ENCODE results near the gene DSP. TPM values are rescaled to one million over a fixed set of nuclear protein-coding genes. Genes with fewer than 3 reads are reported as not detected.

The DSP gene
- total and polyA plus RNA-seq, 2 of the 13 experiments (the other 11 are each of a cell fraction or from before 2014, with no cell fraction given) = 89.8 to 117 TPM

GRCh38 chr6:7542874-7543624, 1.6 kb downstream of the DSP start (continued):
- TF ChIP-seq ZNF441 (CRISPR knock-in tag; IDR thresholded peaks at IDR 0.05; ENCODE audit: borderline replicate concordance) (no peak), ZBTB25 (CRISPR knock-in tag; IDR thresholded peaks at IDR 0.05) (no peak; the same call in 1 of the 2 replicates), ZNF839 (CRISPR knock-in tag; IDR thresholded peaks at IDR 0.05; ENCODE audit: borderline replicate concordance) (no peak), TFDP1 (CRISPR knock-in tag; IDR thresholded peaks at IDR 0.05; ENCODE audit: borderline replicate concordance) (peak; percentile 52; the same call in 1 of the 2 replicates), ZNF253 (CRISPR knock-in tag; IDR thresholded peaks at IDR 0.05; ENCODE audit: borderline replicate concordance) (no peak), RXRB (CRISPR knock-in tag; IDR thresholded peaks at IDR 0.05; ENCODE audit: borderline replicate concordance) (peak; percentile 66), PHF20 (CRISPR knock-in tag; IDR thresholded peaks at IDR 0.05) (no peak), DR1 (CRISPR knock-in tag; IDR thresholded peaks at IDR 0.05) (no peak; the same call in 1 of the 2 replicates), CAMTA2 (CRISPR knock-in tag; IDR thresholded peaks at IDR 0.05; ENCODE audit: borderline replicate concordance) (no peak), SRSF9 (IDR thresholded peaks at IDR 0.05; ENCODE audit: borderline replicate concordance, insufficient read depth, low read depth, low read length, poor library complexity, severe bottlenecking) (no peak), THAP8 (CRISPR knock-in tag; IDR thresholded peaks at IDR 0.05; ENCODE audit: borderline replicate concordance) (no peak), AKNA (CRISPR knock-in tag; IDR thresholded peaks at IDR 0.05; ENCODE audit: borderline replicate concordance) (peak; percentile 71; the same call in 1 of the 2 replicates), CHCHD3 (CRISPR knock-in tag; IDR thresholded peaks at IDR 0.05) (no peak), ZNF331 (CRISPR knock-in tag; IDR thresholded peaks at IDR 0.05) (0 out of 2 replicates have a peak, but pooled peaks have one; percentile 44), CTCF (CRISPR knock-in tag; IDR thresholded peaks at IDR 0.05) (no peak; the same call in 1 of the 2 replicates), THRA (CRISPR knock-in tag; IDR thresholded peaks at IDR 0.05; ENCODE audit: borderline replicate concordance) (peak; percentile 52; the same call in 1 of the 2 replicates)
